Measurements from ENCODE around the gene P2RX2.

P2RX2 gene

GRCh38 chr12:132621657-132622435 is 3.3 kb downstream of the P2RX2 start:
- DNase-seq: no peak

DNA sequence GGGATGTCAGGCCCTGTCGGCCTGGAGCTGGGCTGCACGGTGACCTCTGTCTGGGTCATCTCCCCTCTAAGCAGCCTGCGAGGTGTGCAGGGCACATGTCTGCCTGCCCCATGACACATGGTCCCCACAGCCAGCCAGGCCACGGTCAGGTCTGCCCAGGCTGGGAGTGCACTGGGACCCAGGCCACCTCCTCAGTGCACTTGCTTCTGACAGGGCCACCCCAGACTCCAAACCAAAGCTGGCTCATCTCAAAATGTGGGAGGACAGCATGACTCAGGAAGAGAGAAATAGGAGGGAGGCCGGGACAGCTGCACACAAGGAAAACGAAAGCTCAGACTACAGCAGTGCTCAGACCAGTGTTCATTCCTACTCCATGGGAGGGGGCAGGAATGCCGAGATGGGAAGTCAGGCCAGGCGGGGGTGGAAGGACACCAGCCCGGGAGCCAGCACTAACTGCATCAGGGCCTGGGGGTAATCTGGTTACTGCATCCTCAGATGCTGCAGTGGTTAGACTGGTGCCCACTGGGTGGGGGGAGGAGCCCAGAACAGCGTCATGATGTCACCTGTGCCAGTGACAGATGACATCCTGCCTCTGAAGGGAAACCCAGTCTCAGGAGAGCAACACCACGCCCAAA is 4.0 kb downstream of the P2RX2 start:
- no peak for DNase-seq

DNA sequence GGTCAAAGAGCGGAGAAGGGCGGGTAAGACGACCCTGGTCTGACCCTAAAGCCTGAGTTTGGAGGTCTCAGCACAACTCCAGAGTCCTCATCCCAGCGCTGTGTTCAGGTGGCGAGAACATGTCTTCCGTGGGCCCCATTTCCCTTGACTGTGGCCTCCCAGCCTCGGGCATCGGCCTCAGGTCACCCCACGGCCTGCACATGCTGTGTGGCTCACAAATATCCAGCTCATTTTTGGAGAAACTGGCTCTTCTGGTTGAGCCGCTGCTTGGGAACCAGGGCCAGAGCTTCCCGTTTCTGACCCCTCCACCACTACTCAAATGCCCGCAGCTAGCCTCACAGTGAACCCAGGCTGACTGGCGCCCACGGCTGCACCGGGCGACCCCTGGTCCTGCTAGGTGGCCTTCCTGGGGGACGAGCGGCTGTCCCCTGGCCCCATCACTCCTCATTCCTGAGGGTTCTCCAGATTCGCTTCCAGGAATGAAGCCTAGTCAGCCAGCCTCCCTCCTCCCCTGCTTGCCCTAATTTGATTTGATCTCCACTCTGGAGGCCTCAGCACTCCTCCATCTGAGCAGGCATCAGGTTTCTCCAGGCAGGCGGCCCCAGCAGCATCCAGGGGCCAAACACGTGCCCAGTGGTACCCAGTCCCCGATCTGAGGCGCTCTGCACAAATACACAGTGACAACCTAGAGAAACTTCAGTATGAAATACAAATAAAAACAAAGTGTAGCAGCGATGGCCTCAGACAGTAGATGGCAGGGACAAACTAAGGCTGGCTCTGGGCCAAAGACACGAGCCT is 4.7 kb downstream of the P2RX2 start:
- no peak for DNase-seq

DNA sequence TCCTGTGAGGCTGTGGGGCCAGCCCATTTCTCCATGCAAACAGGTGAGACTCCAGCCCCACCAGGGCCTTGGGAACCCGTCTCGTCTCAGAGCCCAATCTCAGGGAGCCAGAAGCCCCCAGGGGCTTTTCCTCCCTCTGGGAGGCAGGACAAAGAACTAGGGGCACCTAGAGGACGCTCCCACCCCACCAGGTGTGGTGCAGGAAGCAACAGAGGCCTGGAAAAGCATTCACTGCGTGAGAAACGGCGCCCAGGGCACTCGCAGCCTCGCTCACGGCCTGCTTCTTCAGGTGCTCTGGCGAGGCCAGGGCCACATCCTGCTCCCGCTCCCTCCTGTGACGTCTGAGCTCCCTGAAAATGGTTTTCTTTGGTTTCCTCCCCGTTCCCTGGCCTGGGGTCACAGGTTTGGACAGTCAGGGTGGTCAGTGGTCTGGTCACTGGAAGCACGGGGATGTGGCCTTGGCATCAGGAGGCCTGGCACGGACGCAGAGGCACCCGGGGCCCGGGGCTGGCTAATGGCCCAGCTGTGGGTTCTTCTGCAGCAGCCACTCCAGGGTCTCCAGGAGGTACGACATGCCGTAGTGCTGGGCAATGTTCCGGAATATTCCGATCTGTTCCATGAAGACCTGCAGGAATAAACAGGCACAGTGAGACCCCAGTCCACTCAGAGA is 5.7 kb downstream of the P2RX2 start:
- no peak for DNase-seq

DNA sequence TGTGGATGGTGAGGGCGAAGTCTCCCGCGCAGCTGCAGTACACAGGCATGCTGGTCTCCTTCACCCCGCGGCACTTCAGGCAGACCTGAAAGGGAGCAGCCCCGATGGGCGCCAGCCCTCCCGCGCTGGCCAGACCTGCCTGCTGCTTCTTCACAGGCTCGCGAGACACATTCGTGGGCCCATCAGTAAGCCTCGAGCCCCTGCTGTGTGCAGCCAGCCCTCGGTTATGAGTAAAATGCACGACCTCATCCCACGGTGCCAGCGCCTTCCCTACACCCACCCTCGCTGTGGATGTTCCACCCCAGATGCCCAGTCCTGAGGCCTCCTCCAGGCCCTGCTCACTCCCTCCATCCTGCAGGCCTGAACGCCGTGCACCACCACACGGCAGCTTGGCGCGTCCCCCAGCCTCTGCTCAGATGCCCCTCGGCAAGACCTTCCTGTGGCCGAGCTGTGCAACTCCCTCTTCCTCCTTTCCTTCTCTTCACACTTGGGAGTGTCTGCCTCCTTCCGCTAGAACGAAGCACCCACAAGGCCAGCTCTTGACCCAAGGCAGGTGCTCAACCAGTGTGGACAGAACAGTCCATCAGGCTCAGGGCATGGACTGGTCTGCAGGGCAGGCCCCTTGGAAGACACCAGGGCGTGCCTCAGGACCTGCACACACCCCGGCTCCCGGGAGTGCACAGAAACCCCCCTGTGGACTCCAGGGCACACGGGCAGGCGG is 6.5 kb downstream of the P2RX2 start:
- DNase-seq: no peak

- no peak for DNase-seq
Observed at GRCh38 chr12:132625731-132626430, 7.3 kb downstream of the P2RX2 start.

GRCh38 chr12:132629330-132629729 is 10.8 kb downstream of the P2RX2 start:
- DNase-seq: no peak

- no peak for DNase-seq
Observed at GRCh38 chr12:132630672-132631071, 12.1 kb downstream of the P2RX2 start.

DNA sequence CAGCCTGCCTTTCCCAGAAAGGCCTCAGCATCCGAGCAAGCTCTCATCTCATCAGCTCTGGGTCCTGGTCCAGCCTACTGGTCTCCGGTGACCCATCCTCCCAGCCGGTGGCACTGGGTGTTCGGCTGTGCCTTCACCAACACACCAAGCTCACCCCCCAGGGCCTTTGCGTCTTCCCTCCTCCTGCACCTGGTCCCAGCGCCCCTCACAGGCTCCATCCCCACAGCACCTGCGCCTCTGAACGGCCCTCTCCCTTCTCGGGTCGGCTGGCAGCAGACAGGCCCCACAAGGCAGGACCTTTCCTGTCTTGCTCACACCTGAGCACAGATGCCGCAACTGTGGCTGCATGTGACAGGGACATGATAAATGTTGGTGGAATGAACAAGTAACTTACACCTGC is 13.1 kb downstream of the P2RX2 start:
- no peak for DNase-seq

DNA sequence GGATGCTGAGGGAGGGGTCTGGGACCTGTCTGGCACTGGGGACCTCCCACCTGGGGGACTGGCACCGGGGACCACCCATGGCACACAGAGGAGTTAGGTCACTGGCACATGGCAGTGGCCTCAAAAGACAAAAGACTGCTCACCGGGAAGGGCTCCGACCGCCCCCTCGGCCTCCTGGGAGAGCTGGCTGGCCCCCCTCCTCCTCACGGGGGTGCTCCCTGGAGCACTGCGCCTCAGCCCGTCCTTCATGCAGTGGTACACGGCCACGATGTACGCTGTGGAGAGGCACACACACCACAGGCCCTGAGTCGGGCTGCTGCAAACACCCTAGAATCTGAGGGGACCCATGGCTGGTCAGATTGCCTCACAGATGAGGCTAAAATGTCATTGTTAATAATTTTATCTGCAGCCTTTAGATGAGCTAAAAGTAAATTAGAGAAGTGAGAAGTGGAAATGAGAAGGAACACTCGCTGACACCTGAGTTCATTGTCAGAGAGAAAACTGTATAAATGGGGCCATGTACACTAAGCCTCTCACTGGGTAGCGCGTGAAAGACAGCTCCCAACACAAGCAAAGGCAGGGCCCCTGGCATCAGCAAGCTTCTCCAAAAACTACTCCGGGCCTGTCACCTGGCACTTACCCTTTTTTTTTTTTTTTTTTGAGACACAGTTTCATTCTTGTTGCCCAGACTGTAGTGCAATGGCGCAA is 14.1 kb downstream of the P2RX2 start:
- no peak for DNase-seq

GRCh38 chr12:132633398-132633797 is 14.8 kb downstream of the P2RX2 start:
- DNase-seq: no peak

DNA sequence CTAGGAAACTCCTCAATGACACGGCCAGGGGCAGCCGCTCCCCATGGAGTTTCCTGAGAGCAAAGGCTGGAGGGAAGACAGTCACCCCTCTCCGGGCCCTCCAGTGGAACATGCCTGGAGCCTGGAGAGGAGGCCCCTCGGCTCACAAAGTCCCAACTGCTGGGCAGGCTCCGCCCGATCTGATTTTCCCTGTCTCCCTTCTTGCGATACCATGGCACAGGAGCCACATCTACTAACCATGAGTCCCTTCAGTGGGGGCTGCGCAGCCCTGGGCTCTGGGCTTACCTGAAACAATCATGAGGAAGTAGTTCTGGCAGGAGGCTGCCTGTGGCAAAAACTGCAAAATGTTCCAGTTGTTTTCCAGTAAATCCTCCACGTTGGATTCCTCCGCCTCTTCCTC is 15.3 kb downstream of the P2RX2 start:
- DNase-seq: no peak

DNA sequence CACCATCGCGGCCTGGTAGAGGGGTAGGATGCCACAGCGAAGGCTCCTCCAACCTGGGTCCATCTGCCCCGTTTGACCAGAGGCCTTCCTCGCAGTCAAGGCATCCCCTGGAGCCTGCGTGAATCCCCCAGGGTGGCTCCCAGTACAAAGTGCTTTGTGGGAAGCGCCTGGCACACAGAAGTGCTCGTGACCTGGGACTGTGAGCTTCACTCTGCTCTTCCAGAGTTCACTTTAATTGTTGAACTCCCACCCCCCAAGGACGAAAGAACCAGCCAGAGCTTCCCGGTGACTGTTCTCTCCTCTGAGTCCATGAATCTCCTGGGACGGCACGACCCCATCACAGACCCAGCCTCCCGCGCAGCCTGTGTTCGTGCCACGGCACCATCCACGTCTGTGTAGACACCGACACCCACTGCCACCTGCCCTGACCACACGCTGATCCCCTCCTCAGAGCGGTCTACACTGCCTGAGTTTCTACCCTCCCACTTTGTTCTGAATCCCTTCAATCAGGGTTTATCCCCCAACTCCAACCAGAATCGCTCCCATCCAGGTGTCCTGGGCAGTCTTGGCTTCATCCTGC is 15.9 kb downstream of the P2RX2 start:
- no peak for DNase-seq

DNA sequence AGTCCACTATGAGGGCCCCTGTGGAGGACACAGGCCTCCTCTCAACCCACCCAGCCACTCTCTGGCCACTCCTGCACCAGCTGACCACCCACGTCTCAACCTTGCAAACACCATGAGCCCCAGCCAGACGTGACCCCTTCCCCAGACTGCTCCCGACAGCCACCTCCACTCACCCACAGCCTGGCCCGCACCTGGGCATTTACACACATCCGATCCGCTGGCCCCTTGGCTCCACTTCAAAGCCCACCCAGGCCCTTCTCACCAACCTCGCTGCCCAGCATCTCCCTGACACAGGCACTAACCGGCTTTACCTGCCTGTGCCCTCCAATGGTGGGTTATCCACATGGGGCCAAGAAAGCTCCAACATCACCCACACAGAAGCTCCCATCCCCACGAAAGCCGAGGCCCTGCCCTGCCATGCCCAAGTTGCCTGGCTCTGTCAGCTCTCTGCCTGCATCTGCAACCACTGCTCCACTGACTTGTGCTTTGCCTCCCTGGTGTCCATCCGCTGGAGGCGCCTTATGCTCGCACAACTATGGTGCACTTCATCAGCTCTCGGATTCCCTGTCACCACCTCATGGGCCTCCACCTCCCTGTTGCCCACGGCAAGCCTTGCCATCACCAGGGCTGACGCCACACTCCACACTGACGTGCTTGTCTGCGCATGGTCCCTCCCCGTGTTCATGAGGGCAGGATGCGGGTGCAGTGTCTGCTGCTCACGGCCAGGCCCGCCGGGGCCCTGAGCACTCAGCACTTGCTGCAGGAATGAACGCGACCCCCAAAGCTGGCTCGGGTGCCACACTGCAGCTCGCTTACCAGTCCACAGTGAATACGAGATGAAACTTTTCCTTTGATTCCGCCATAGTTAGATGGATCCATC is 16.7 kb downstream of the P2RX2 start:
- no peak for DNase-seq

DNA sequence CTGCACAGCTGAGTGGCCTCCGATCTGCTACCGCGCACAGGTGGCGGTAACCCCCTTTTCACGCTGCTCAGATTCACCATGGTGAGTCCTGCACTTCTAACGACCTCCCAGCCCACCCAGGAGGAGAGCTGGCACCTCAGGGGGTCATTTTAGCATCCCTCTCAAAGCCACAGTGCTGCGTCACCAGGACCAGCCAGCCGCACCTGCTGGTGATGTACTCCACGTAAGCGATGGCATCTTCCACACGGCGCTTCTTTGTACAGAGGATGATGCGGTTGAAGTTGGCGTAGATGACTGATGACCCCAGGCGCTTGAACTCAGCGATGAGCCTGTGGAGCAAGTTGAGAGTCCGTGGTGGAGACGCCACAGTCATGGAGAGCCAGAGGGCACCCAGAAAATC is 19.2 kb downstream of the P2RX2 start:
- no peak for DNase-seq

GRCh38 chr12:132638541-132639408 is 20.2 kb downstream of the P2RX2 start:
- no peak for DNase-seq

DNA sequence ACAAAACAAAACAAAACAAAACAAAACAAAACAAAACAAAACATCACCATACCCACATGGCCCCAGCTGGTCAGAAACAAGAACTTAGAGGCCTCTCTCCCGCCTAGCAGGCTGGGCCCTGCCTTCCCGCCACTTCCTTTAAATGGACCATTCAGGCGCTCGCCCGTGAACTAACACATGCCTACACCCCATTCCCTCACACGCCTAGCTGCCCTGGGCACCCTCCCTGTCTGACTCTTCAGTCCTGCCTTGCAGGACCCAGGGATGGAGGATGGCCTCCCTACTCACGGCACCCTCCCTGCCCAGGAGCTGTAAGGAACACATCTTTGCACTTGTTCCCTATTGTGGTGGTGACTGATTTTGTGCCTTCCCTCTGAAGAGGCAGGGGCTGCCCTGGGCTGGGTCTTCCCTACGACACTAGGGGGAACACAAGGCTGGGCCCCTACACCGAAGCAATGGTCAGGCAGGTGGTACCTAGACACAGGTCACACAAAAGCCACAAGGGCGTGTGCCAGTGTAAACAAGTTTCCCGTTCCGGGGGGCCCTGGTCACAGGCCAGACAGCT is 21.5 kb downstream of the P2RX2 start:
- no peak for DNase-seq

DNA sequence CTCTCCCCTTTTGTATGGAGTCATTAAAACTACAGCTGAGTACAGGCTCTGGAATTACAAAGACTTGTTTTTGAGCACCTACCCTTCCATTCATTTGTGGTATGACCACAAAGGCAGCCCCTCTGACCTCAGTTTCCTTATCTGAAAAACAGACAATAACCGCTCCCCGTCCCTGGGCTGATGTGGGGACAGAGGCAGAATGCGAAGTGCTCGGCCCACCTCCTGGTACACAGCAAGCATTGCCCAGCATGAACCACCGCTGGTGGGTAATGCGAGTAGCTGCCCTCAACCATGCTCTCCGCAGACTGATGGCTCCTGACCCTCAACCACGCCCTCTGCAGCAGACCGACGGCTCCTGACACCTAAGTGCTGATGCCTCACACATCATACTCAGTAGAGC is 22.4 kb downstream of the P2RX2 start:
- no peak for DNase-seq
